GM19455 (cell line): Measurements from ENCODE around the gene NRF1.
"Not testable (repeated sequence)": the region's sequence is repeated elsewhere in the genome, so short reads cannot be mapped to it uniquely, and the experiment has no call there.

ENCODE experiments used
- ATAC-seq: cut with Tn5 transposase; IDR thresholded peaks from one replicate; pipeline ENCODE4 v1.9.1; 2021; ENCODE audit not compliant: unreplicated experiment

NRF1 gene

DNA sequence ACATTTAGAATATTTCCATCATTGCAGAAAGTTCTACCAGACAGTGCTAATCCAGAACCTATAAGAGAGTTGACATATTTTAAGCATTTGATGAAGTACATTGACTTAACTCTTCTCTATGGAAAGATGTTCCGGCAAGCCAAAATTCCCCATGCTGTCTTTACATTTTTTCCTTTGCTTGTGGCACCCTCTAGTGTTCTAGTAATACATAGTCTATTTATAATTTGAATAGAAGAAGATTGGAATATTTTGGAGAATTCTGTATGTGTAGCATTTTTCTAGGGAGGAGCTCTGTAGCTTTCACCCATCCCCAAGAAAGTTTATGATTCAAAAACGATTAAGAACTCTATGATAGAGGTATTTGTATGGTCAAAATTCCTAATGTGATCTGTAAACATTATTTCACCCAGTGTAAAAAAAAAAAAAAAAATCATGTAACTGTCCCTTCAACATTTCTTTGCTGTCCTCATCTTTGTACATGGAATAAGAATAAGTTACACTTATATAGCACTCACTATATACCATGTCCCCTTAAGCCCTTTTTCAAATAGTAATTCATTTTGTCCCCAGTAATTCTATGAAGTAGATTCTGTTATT, 33.2 kb downstream of the NRF1 start:
- no peak for ATAC-seq

DNA sequence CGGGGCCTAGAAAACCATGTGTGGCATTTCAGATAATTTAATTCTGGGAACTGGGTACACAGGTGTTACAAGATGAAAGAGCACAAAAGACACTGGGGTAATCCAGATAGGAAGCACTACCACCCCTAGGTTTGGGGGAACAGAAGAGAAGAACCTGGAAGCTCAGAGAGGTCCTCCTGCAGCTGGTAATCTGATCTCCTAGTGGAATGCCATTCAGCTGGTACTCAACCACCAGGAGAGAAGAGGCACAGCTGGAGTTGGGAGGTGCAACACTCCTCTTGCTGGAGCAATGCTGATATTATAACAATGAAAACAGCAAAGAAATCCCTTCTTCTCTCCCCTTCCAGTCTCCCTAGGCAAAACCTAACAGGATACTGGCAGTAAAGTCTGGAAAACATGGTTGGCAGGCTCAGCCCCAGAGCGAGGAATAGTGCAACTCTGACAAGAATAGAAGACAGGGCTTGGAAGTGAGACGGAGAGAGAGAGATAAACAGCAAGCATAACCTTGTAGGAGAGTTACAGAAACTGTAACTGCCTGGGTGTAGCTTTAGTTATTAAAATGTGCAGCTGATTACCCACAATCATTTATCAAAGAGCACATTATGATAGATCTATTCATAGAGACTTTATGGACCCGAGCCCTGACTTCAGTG, 35.0 kb downstream of the NRF1 start:
- no peak for ATAC-seq

- no peak for ATAC-seq
These were observed 37.7 kb downstream of the NRF1 start for GRCh38 chr7:129649128-129649690.

- ATAC-seq: no peak
These were observed 38.7 kb downstream of the NRF1 start for GRCh38 chr7:129650056-129650758.

DNA sequence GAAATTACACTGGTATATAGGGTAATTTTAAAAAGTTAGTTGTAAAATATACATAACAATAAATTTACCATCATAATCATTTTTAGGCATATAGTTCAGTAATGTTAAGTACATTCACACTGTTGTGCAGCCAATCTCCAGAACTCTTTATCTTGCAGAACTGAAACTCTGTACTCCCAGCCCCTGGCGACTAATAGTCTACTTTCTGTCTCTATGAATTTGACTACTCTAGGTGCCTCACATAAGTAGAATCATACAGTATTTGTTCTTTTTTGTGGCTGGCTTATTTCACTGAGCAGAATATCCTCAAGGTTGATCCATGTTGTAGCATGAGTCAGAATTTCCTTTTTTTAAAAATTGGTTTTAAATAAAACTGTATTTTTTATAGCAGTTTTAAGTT, 41.4 kb downstream of the NRF1 start:
- no peak for ATAC-seq

GRCh38 chr7:129655811-129656210, 44.3 kb downstream of the NRF1 start:
- no peak for ATAC-seq

DNA sequence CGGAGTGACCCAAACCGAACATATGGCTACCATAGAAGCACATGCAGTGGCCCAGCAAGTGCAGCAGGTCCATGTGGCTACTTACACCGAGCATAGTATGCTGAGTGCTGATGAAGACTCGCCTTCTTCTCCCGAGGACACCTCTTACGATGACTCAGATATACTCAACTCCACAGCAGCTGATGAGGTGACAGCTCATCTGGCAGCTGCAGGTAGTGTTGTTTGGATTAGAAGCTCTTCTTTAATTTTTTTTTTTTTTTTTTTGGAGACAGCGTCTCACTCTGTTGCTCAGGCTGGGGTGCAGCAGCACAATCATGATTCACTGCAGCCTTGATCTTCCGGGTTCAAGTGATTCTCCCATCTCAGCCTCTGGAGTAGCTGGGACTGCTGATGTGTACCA, 45.8 kb downstream of the NRF1 start:
- ATAC-seq: no peak

DNA sequence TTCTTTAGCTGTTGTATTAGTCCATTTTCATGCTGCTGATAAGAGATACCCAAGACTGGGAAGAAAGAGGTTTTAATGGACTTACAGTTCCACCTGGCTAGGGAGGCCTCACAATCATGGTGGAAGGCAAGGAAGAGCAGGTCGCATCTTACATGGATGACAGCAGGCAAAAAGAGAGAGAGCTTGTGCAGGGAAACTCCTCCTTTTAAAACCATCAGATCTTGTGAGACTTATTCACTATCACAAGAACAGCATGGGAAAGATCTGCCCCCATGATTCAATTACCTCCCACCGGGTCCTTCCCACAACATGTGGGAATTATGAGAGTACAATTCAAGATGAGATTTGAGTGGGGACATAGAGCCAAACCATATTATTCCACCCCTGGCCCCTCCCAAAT, 48.4 kb downstream of the NRF1 start:
- not testable (repeated sequence) for ATAC-seq

- no peak for ATAC-seq
These were observed 50.2 kb downstream of the NRF1 start for GRCh38 chr7:129661645-129662182.

GRCh38 chr7:129663240-129663639, 51.7 kb downstream of the NRF1 start:
- not testable (repeated sequence) for ATAC-seq

- ATAC-seq: no peak
These were observed 52.8 kb downstream of the NRF1 start for GRCh38 chr7:129664029-129665012.

GRCh38 chr7:129665013-129665401, 53.5 kb downstream of the NRF1 start:
- no peak for ATAC-seq

DNA sequence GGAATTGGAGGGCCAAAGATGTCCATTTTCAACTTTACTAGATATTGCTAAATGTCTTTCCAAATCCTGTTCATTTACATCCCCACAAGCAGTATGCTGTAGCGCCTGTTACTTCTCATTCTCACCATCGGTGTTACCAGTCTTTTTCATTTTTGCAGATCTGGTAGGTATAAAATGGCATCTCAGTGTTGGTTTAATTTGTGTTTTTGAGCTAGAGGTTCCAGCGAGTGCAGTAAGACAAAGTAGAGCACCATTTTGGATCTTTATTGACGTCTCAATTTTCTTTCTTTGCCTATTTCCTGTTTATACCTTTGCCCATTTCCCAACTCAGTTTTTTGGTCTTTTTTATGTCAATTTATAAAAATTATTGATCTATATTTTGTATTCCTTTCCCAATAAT, 55.6 kb downstream of the NRF1 start:
- ATAC-seq: no peak

GRCh38 chr7:129667551-129667950, 56.0 kb downstream of the NRF1 start:
- no peak for ATAC-seq

DNA sequence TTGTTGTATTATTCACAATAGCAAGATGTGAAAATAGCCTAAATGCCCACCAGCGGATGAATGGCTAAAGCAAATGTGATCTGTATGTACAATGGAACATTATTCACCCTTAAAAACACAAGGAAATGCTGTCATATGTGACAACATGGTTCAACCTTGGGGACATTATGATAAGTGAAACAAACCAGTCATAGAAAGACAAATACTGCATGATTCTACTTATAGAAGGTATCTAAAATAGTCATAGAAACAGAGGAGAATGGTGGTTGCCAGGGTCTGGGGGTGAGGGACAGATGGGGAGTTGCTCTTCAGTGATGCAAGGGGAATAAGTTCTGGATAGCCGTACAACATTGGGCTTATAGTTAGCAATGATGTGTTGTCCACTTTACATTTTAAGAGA, 58.4 kb downstream of the NRF1 start:
- no peak for ATAC-seq

GRCh38 chr7:129670656-129671055, 59.1 kb downstream of the NRF1 start:
- ATAC-seq: no peak

GRCh38 chr7:129671266-129671665, 59.7 kb downstream of the NRF1 start:
- no peak for ATAC-seq

DNA sequence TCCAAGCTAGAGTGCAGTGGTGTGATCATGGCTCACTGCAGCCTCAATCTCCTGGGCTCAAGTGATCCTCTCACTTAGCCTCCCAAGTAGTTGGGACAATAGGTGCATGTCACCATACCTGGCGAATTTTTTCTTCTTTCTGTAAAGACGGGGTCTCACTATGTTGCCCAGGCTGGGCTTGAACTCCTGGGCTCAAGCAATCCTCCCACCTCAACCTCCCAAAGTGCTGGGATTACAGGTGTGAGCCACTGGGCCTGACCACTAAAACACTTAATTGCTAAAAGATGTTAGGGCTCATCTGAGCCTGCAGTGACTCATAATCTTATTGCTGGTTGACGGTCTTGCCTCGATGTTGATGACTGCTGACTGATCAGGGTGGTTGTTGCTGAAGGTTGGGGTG, 63.0 kb downstream of the NRF1 start:
- not testable (repeated sequence) for ATAC-seq

- ATAC-seq: no peak
These were observed 64.0 kb downstream of the NRF1 start for GRCh38 chr7:129675521-129675920.

- ATAC-seq: no peak
These were observed 64.7 kb downstream of the NRF1 start for GRCh38 chr7:129676017-129676897.
